ENCODE results near the gene IL20. TPM values are rescaled to one million over a fixed set of nuclear protein-coding genes. Genes with fewer than 3 reads are reported as not detected.

IL20 gene
- total RNA-seq, 6 donors from 2014 or later = not detected

DNA sequence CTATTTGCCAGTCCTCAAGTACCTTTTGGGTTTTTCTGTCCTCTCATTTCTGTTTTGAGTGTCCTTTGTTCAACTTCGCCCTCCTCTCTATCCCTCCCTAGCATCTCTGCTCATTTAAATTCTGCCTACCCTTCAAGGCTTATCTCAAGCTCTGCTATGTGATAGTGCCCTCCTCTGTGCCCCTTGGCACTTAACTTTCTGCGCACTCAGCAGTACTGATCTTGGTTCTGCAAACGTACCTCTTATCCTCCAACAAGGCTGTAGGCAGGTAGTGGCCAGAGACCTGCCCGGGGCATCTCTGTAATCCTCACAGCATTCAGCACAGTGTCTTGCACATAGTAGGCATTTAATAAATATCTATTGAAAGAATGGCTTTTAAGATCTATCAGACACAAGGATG, 5.3 kb upstream of the IL20 start:
- 89 to 92% methylated on average over 4 of the region's 4 CpGs for WGBS, 2 donors
- no peak for ATAC-seq (ENCODE audit: low FRiP score in 2 of 2)

GRCh38 chr1:206863266-206863665, 2.2 kb upstream of the IL20 start:
- Histone ChIP-seq H3K4me3 (no peak overlapping the region), H3K9me3 (no peaks in the 10 kb centered on the region), H3K27ac (no peak overlapping the region), H3K27me3 (no peaks in the 10 kb centered on the region), H3K4me1 (peaks cover 0 to 9% (median 3%) of the 10 kb centered on the region in 4 donors), H3K36me3 (no peaks in the 10 kb centered on the region)
- no peak for ATAC-seq (ENCODE audit: low FRiP score in 2 of 2)
- WGBS, 2 donors = 48 to 73% methylated on average over 1 of the region's 1 CpG
- no peak for DNase-seq
- no peak for TF ChIP-seq POLR2A (IDR thresholded peaks at IDR 0.05)
- TF ChIP-seq POLR2AphosphoS5 (IDR thresholded peaks at IDR 0.05) = no peak
- no peak for TF ChIP-seq CTCF (IDR thresholded peaks at IDR 0.05)
- TF ChIP-seq EP300 (IDR thresholded peaks at IDR 0.05) = no peak

More for the DNA sequence above, 5.3 kb upstream of the IL20 start:
- Histone ChIP-seq H3K27ac (no peak overlapping the region), H3K4me1 (peaks cover 0 to 16% (median 2%) of the 10 kb centered on the region in 4 donors), H3K4me3 (no peak overlapping the region), H3K36me3 (no peaks in the 10 kb centered on the region), H3K9me3 (no peaks in the 10 kb centered on the region), H3K27me3 (no peaks in the 10 kb centered on the region)
- TF ChIP-seq CTCF (IDR thresholded peaks at IDR 0.05) (no peak), POLR2A (IDR thresholded peaks at IDR 0.05) (no peak), POLR2AphosphoS5 (IDR thresholded peaks at IDR 0.05) (no peak), EP300 (IDR thresholded peaks at IDR 0.05) (no peak)
- no peak for DNase-seq

DNA sequence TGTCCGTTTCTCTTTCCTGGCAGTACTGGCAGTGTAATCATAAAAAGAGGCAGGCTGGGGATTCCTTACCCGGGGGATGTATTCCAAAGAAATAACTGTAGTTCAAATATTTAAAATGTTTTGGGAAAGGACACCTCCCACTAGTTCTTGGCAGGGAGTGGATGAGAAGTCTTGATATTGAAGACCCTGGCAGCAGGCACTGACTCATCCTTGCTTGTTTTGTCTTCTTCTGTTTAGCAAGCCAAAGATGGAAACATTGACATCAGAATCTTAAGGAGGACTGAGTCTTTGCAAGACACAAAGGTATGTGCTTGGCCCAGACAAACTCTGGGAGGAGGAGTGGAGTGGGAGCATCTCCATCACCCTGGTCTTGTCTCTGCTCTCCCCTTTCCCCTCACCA, 639 bp downstream of the IL20 start:
- Histone ChIP-seq H3K27ac (no peak overlapping the region), H3K4me3 (no peak overlapping the region), H3K9me3 (no peaks in the 10 kb centered on the region), H3K4me1 (peaks cover 0 to 9% (median 2%) of the 10 kb centered on the region in 4 donors), H3K27me3 (no peaks in the 10 kb centered on the region), H3K36me3 (no peaks in the 10 kb centered on the region)
- TF ChIP-seq POLR2A (IDR thresholded peaks at IDR 0.05) (no peak), POLR2AphosphoS5 (IDR thresholded peaks at IDR 0.05) (no peak), CTCF (IDR thresholded peaks at IDR 0.05) (no peak), EP300 (IDR thresholded peaks at IDR 0.05) (no peak)
- no peak for DNase-seq
- WGBS, 2 donors = 64 to 68% methylated on average over 2 of the region's 2 CpGs
- ATAC-seq (ENCODE audit: low FRiP score in 2 of 2) = peak in 1 of 2 donors; percentile 59

- H3K36me3 ChIP-seq = no peaks in the 10 kb centered on the region
- H3K27me3 ChIP-seq = no peaks in the 10 kb centered on the region
- 82 to 94% methylated on average over 1 of the region's 1 CpG for WGBS, 2 donors
- ATAC-seq (ENCODE audit: low FRiP score in 2 of 2) = no peak
- no peak for TF ChIP-seq POLR2AphosphoS5 (IDR thresholded peaks at IDR 0.05)
- TF ChIP-seq POLR2A (IDR thresholded peaks at IDR 0.05) = no peak
- no peak for TF ChIP-seq CTCF (IDR thresholded peaks at IDR 0.05)
- no peak for TF ChIP-seq EP300 (IDR thresholded peaks at IDR 0.05)
- no peak overlapping the region for H3K4me3 ChIP-seq
- no peak overlapping the region for H3K27ac ChIP-seq
- DNase-seq = no peak
- H3K4me1 ChIP-seq = peaks cover 0 to 9% (median 2%) of the 10 kb centered on the region in 4 donors
- H3K9me3 ChIP-seq = no peaks in the 10 kb centered on the region
Observed at GRCh38 chr1:206867239-206867638, 1.8 kb downstream of the IL20 start.

- no peak overlapping the region for H3K27ac ChIP-seq
- H3K36me3 ChIP-seq = no peaks in the 10 kb centered on the region
- DNase-seq = no peak
- no peaks in the 10 kb centered on the region for H3K9me3 ChIP-seq
- no peak for ATAC-seq (ENCODE audit: low FRiP score in 2 of 2)
- H3K27me3 ChIP-seq = no peaks in the 10 kb centered on the region
- H3K4me1 ChIP-seq = peaks cover 0 to 9% (median 2%) of the 10 kb centered on the region in 4 donors
- no peak overlapping the region for H3K4me3 ChIP-seq
- TF ChIP-seq POLR2A (IDR thresholded peaks at IDR 0.05) = no peak
- no peak for TF ChIP-seq EP300 (IDR thresholded peaks at IDR 0.05)
- TF ChIP-seq POLR2AphosphoS5 (IDR thresholded peaks at IDR 0.05) = no peak
- TF ChIP-seq CTCF (IDR thresholded peaks at IDR 0.05) = no peak
Observed at GRCh38 chr1:206867716-206868115, 2.3 kb downstream of the IL20 start.
